DOHH2 (cell line): ENCODE data around the gene SLC44A3.

Source experiments
- H3F3A ChIP-seq: fragments of 200-600 bp; sonication (generic), shearing (Covaris generic); 2 replicates; pipeline ENCODE4 v1.6.0; 2016; ENCODE audit warnings: antibody characterized with exemption, mild to moderate bottlenecking; ENCODE audit not compliant: control insufficient read depth, insufficient read depth
- H3K27ac ChIP-seq: fragments of 200-600 bp; sonication (generic); 2 replicates; pipeline ENCODE4 v1.5.1; 2014; ENCODE audit warnings: low read depth, mild to moderate bottlenecking, low read length, moderate library complexity
- H3K27me3 ChIP-seq: fragments of 200-600 bp; sonication (generic); 2 replicates; pipeline ENCODE4 v1.6.1; 2014; ENCODE audit warnings: mild to moderate bottlenecking, low read length, mixed read lengths; ENCODE audit not compliant: control insufficient read depth
- H3K36me3 ChIP-seq: fragments of 200-600 bp; sonication (generic); 2 replicates; pipeline ENCODE4 v1.6.1; 2014; ENCODE audit warnings: mild to moderate bottlenecking, low read length, moderate library complexity, mixed read lengths; ENCODE audit not compliant: control insufficient read depth
- H3K4me1 ChIP-seq: fragments of 200-600 bp; sonication (generic); 2 replicates; pipeline ENCODE4 v1.6.1; 2014; ENCODE audit warnings: mild to moderate bottlenecking, low read length, mixed read lengths; ENCODE audit not compliant: control insufficient read depth
- H3K4me2 ChIP-seq: fragments of 200-600 bp; sonication (generic); 2 replicates; pipeline ENCODE4 v1.6.0; 2014; ENCODE audit warnings: mild to moderate bottlenecking, low read length, moderate library complexity
- H3K4me3 ChIP-seq: fragments of 200-600 bp; sonication (generic); 2 replicates; pipeline ENCODE4 v1.5.1; 2014; ENCODE audit warnings: mild to moderate bottlenecking, low read length, mixed read lengths
- H3K79me2 ChIP-seq: fragments of 200-600 bp; sonication (generic); 2 replicates; pipeline ENCODE4 v1.6.1; 2014; ENCODE audit warnings: mild to moderate bottlenecking, low read length, mixed read lengths; ENCODE audit not compliant: control insufficient read depth
- H3K9me2 ChIP-seq: fragments of 200-600 bp; sonication (generic); replicated peaks from 2 replicates; pipeline ENCODE4 v1.6.1; 2014; ENCODE audit warnings: mild to moderate bottlenecking, low read length, mixed read lengths; ENCODE audit not compliant: control insufficient read depth
- H3K9me3 ChIP-seq: fragments of 200-600 bp; sonication (generic); 2 replicates; pipeline ENCODE4 v1.6.1; 2014; ENCODE audit warnings: antibody characterized with exemption, low read length, mixed read lengths; ENCODE audit not compliant: control insufficient read depth, insufficient read depth
- H4K20me1 ChIP-seq: fragments of 200-600 bp; sonication (generic); 2 replicates; pipeline ENCODE4 v1.6.0; 2014; ENCODE audit warnings: low read depth, mild to moderate bottlenecking, antibody characterized with exemption, low read length, moderate library complexity; ENCODE audit not compliant: control insufficient read depth, insufficient read depth
- CTCF ChIP-seq: fragments of 200-600 bp; sonication (generic); IDR thresholded peaks from one replicate; pipeline ENCODE4 v1.5.1; 2014; ENCODE audit warnings: antibody characterized with exemption, mild to moderate bottlenecking, low read depth, low read length; ENCODE audit not compliant: poor library complexity, severe bottlenecking
- EZH2phosphoT487 ChIP-seq: fragments of 200-600 bp; sonication (generic); IDR thresholded peaks from 2 replicates; pipeline ENCODE4 v1.6.1; 2017; ENCODE audit warnings: borderline replicate concordance, mild to moderate bottlenecking, antibody characterized with exemption, low read length, moderate library complexity, mixed read lengths

Gene SLC44A3

GRCh38 chr1:94796266-94796665 lies 23.9 kb upstream of the SLC44A3 start:
- TF ChIP-seq CTCF (no peak), EZH2phosphoT487 (no peak)
- no peaks in the 10 kb centered on the region for H3K79me2 ChIP-seq
- no peaks in the 10 kb centered on the region for H3F3A ChIP-seq
- no peak overlapping the region for H3K4me2 ChIP-seq
- H3K36me3 ChIP-seq, result no peaks in the 10 kb centered on the region
- no peaks in the 10 kb centered on the region for H3K9me2 ChIP-seq
- H3K4me1 ChIP-seq, result peaks cover 40% of the 10 kb centered on the region
- H4K20me1 ChIP-seq, result no peaks in the 10 kb centered on the region
- H3K27me3 ChIP-seq, result no peaks in the 10 kb centered on the region
- H3K27ac ChIP-seq, result no peak overlapping the region
- peaks cover 6% of the 10 kb centered on the region; the same call in 1 of the 2 replicates for H3K9me3 ChIP-seq
- H3K4me3 ChIP-seq, result no peak overlapping the region

GRCh38 chr1:94797291-94797690 lies 22.9 kb upstream of the SLC44A3 start:
- Histone ChIP-seq H3K9me2 (no peaks in the 10 kb centered on the region), H4K20me1 (no peaks in the 10 kb centered on the region), H3K4me2 (no peak overlapping the region), H3K79me2 (no peaks in the 10 kb centered on the region), H3K4me1 (peaks cover 36% of the 10 kb centered on the region), H3K4me3 (no peak overlapping the region), H3K27me3 (no peaks in the 10 kb centered on the region), H3K36me3 (no peaks in the 10 kb centered on the region), H3F3A (no peaks in the 10 kb centered on the region), H3K27ac (no peak overlapping the region), H3K9me3 (peaks cover 6% of the 10 kb centered on the region; the same call in 1 of the 2 replicates)
- no peak for TF ChIP-seq EZH2phosphoT487
- TF ChIP-seq CTCF, result no peak

- peaks cover 28% of the 10 kb centered on the region for H3K4me1 ChIP-seq
- no peaks in the 10 kb centered on the region for H4K20me1 ChIP-seq
- H3K36me3 ChIP-seq, result no peaks in the 10 kb centered on the region
- peaks cover 6% of the 10 kb centered on the region; the same call in 1 of the 2 replicates for H3K9me3 ChIP-seq
- H3K4me2 ChIP-seq, result no peak overlapping the region
- TF ChIP-seq EZH2phosphoT487 (no peak), CTCF (no peak)
- no peak overlapping the region for H3K27ac ChIP-seq
- H3F3A ChIP-seq, result no peaks in the 10 kb centered on the region
- H3K27me3 ChIP-seq, result no peaks in the 10 kb centered on the region
- H3K4me3 ChIP-seq, result no peak overlapping the region
- H3K9me2 ChIP-seq, result no peaks in the 10 kb centered on the region
- no peaks in the 10 kb centered on the region for H3K79me2 ChIP-seq
These were observed 22.1 kb upstream of the SLC44A3 start for GRCh38 chr1:94798054-94798453.
